ENCODE measurements around the gene SLIT3.

The SLIT3 gene

GRCh38 chr5:169300468-169301385, at the start of gene SLIT3:
SLIT3 (minus strand) TSS chr5:169301139; CDS start chr5:169300709, 430 bp downstream.
- DNase-seq, result no peak

GRCh38 chr5:169350016-169350415, 49.1 kb upstream of the SLIT3 start:
- DNase-seq, result no peak

GRCh38 chr5:169347786-169348185, 46.8 kb upstream of the SLIT3 start:
- DNase-seq, result no peak

- DNase-seq, result no peak
These were observed 43.7 kb upstream of the SLIT3 start for GRCh38 chr5:169344629-169345028.

- no peak for DNase-seq
These were observed 42.8 kb upstream of the SLIT3 start for GRCh38 chr5:169343766-169344165.

- no peak for DNase-seq
These were observed 40.6 kb upstream of the SLIT3 start for GRCh38 chr5:169341556-169341955.

GRCh38 chr5:169339869-169340268, 38.9 kb upstream of the SLIT3 start:
- no peak for DNase-seq

- DNase-seq, result no peak
These were observed 35.3 kb upstream of the SLIT3 start for GRCh38 chr5:169336242-169336641.

GRCh38 chr5:169335806-169336205, 34.9 kb upstream of the SLIT3 start:
- no peak for DNase-seq

GRCh38 chr5:169333518-169333917, 32.6 kb upstream of the SLIT3 start:
- DNase-seq, result no peak

GRCh38 chr5:169331292-169331852, 30.4 kb upstream of the SLIT3 start:
- DNase-seq, result no peak

- DNase-seq, result no peak
These were observed 27.5 kb upstream of the SLIT3 start for GRCh38 chr5:169328401-169328800.

- no peak for DNase-seq
These were observed 24.3 kb upstream of the SLIT3 start for GRCh38 chr5:169325273-169325672.

GRCh38 chr5:169318556-169318955, 17.6 kb upstream of the SLIT3 start:
- DNase-seq, result no peak

- DNase-seq, result no peak
These were observed 6.7 kb upstream of the SLIT3 start for GRCh38 chr5:169307646-169308045.

- DNase-seq, result no peak
These were observed 4.4 kb upstream of the SLIT3 start for GRCh38 chr5:169305366-169305765.

- DNase-seq, result no peak
These were observed 3.2 kb upstream of the SLIT3 start for GRCh38 chr5:169304175-169304574.

GRCh38 chr5:169303119-169303515, 2.2 kb upstream of the SLIT3 start:
- no peak for DNase-seq

- DNase-seq, result peak; percentile 46
These were observed 1.7 kb upstream of the SLIT3 start for GRCh38 chr5:169302491-169303118.

- no peak for DNase-seq
These were observed 1.0 kb upstream of the SLIT3 start for GRCh38 chr5:169301986-169302385.

- DNase-seq, result no peak
These were observed 521 bp upstream of the SLIT3 start for GRCh38 chr5:169301386-169301934.

- no peak for DNase-seq
These were observed 1.1 kb downstream of the SLIT3 start for GRCh38 chr5:169299663-169300467.

GRCh38 chr5:169299191-169299662, 1.7 kb downstream of the SLIT3 start:
- DNase-seq, result no peak

Measured in CD4-positive, alpha-beta T cell treated with Interleukin-12 subunit alpha and Interleukin-12 subunit beta, for 1 hour (primary cell).